GM12873 (cell line): ENCODE measurements around the gene PDLIM4.

ENCODE experiments used
- CTCF ChIP-seq: IDR thresholded peaks from 2 replicates; pipeline ENCODE4 v1.5.1; 2012; ENCODE audit warnings: low read depth, mild to moderate bottlenecking, moderate library complexity, low read length, control low read depth; ENCODE audit not compliant: insufficient read depth; ENCODE audit errors: missing control alignments

The PDLIM4 gene

GRCh38 chr5:132291026-132291425 is 33.5 kb downstream of the PDLIM4 start:
- TF ChIP-seq CTCF, result no peak

- no peak for TF ChIP-seq CTCF
These were observed 35.8 kb downstream of the PDLIM4 start for GRCh38 chr5:132293066-132293991.

DNA sequence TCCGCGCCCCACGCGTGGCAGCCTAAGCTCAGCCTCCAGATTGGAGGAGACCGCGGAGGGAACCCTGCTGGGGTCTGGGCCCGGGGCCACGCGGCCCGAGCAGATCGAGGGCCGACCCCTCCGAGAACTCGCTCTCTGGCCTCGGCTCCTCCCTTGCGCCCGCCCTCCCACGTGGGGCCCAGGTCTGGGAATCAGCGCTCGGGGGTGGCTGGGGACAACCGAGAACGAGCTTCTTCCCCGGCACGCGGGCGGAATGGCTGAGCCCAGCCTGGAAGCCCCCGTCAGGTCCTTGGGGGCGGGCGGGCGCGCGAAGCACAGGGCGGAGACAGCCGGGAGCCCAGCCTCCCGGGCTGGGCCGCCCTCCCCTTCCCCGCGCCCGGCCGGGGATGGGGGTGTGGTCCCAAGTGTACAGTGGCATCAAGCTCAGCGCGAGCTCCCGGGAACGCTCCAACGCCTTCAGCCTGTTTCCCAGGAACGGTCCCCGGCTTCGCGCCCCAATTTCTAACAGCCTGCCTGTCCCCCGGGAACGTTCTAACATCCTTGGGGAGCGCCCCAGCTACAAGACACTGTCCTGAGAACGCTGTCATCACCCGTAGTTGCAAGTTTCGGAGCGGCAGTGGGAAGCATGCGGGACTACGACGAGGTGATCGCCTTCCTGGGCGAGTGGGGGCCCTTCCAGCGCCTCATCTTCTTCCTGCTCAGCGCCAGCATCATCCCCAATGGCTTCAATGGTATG is 36.7 kb downstream of the PDLIM4 start, which contains the start of gene SLC22A4:
TSS of gene SLC22A4 (plus strand) at position 403 of the 736 bp plus-strand sequence. CDS start at position 626, 223 bp downstream.
- no peak for TF ChIP-seq CTCF

DNA sequence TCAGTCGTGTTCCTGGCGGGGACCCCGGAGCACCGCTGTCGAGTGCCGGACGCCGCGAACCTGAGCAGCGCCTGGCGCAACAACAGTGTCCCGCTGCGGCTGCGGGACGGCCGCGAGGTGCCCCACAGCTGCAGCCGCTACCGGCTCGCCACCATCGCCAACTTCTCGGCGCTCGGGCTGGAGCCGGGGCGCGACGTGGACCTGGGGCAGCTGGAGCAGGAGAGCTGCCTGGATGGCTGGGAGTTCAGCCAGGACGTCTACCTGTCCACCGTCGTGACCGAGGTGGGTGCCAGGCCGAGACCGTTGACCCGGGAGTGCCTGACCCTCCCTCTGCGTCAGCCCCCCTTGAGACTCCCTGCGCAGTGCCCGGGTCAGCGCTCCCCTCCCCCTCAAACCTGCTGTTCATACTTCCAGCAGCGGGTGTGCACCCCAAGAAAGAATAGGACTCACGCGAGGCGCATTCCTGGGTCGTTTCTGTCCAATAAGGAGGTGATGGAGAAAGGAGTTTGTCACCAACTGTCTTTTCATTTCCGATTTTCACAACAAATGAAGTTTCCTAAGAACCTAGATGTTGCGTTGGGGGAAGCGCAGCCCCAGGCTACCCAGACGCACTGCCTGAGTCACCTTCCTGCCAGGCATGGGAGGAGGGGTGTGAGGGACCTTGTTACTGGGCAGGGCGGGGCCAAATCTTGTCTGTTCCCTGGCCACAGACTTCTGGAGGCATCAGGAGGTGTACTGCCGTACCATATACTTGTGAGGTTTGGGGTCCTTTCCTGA is 37.4 kb downstream of the PDLIM4 start:
- no peak for TF ChIP-seq CTCF

- TF ChIP-seq CTCF, result no peak
These were observed 38.3 kb downstream of the PDLIM4 start for GRCh38 chr5:132295505-132296411.

- no peak for TF ChIP-seq CTCF
These were observed 39.0 kb downstream of the PDLIM4 start for GRCh38 chr5:132296412-132297016.
